GM19468 (cell line): ENCODE data around the gene SVOP.
"Not testable (repeated sequence)": the region's sequence is repeated elsewhere in the genome, so short reads cannot be mapped to it uniquely, and the experiment has no call there.

Experiments used
- ATAC-seq: cut with Tn5 transposase; IDR thresholded peaks from one replicate; pipeline ENCODE4 v1.9.1; 2021; ENCODE audit warnings: mild to moderate bottlenecking, moderate library complexity, moderate number of reproducible peaks; ENCODE audit not compliant: unreplicated experiment; ENCODE audit errors: extremely low read depth

SVOP gene

GRCh38 chr12:108899145-108899544, 121.7 kb downstream of the SVOP start:
- ATAC-seq, result no peak

GRCh38 chr12:108896817-108897216, 124.1 kb downstream of the SVOP start:
- ATAC-seq, result no peak

DNA sequence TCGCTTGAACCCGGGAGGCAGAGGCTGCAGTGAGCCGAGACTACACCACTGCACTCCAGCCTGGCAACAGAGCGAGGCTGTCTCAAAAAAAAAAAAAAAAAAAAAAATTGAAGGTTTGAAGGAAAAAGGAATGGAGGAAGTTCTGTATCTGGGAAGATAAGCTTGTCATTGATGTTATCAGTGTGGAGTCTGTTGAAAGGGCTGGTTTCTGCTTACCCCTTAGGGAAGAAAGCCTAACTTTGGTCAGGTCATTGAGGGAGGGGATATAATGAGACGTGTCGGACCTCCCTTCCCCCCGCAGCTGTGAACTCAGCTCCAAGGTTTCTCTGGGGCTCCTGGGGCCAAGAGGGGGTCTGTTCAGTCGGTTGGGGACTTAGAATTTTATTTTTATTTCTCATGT, 124.5 kb downstream of the SVOP start:
- ATAC-seq, result no peak

- ATAC-seq, result no peak
These were observed 125.6 kb downstream of the SVOP start for GRCh38 chr12:108895220-108895802.

- no peak for ATAC-seq
These were observed 130.7 kb downstream of the SVOP start for GRCh38 chr12:108890208-108890607.

DNA sequence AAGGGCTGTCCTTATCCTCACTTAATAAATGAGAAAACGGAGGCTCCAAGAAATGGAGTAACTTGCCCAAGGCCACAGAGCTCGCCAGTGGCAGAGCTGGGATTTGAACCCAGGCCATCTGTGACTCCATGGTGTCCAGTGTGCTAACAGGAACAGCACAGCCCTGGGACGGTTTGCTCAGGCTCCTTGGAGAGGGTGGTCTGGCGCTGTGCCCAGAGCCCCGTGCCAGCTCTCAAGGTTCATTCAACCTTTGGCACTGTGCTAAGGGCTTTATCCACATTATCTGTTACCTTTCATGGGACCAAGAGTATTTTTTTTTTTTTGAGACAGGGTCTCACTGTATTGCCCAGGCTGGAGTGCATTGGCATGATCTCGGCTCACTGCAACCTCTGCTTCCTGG, 132.8 kb downstream of the SVOP start:
- no peak for ATAC-seq

- ATAC-seq, result no peak
These were observed 133.8 kb downstream of the SVOP start for GRCh38 chr12:108886873-108887629.

DNA sequence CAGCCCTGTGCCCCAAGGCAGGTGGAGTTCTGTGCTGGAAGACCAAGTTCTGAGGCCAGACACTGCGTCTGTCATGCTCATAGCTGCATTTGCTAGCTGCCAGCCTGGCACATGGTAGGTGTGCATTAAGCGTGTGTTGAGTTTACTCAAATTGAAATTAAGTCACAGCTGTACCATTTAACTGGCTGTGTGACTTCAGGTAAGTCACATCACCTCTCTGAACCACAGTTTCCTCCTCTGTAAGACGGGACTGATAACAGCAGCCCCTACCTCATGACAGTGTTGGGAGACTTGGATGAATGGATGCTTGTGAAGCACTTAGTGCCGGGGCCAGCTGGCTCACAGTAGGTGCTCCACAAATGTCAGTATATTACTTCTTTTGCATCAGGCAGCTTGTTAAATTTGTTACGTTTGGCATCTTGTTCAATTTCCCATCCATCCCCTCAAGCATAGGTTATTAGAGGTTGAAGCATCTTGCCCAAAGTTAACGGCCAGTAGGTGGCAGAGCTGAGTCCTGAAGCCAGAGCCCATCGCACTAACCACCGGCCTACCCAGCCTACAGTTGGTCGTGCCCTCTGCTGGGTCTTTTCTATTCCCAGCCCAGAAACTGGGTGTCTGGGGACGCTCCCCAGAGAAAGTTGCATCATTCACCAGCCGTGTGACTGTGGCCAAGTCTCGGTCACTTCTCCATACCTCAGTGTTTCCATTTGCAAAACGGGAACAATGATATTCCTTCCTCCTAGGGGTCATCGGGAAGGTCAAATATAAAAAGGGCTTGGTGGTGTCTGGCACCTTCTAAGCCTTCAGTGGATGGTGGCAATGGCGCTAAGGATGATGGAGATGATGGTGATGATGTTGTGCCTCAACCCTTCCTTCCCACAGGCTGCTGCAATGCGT, 136.5 kb downstream of the SVOP start:
- no peak for ATAC-seq

DNA sequence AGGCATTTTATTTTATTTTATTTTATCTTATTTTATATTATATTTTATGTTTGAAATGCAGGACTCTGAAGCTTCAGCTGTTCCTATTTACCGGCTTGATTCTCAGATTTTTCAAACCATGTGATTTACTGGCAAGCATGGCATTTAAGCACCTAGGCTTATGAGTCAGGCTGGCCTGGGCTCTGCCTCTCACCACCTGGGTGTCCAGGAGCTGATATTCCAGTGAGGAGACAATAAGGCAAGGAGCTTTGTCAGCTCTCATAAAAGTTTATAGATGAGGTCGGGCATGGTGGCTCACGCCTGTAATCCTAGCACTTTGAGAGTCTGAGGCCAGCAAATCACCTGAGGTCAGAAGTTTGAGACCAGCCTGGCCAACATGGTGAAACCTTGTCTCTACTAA, 138.9 kb downstream of the SVOP start:
- ATAC-seq, result no peak

- no peak for ATAC-seq
These were observed 141.1 kb downstream of the SVOP start, which contains the start of gene DAO for GRCh38 chr12:108879615-108880254. DAO (plus strand) TSS chr12:108880092; CDS start chr12:108885007, 4,915 bp downstream.

GRCh38 chr12:108876550-108876949, 144.3 kb downstream of the SVOP start:
- ATAC-seq, result no peak

DNA sequence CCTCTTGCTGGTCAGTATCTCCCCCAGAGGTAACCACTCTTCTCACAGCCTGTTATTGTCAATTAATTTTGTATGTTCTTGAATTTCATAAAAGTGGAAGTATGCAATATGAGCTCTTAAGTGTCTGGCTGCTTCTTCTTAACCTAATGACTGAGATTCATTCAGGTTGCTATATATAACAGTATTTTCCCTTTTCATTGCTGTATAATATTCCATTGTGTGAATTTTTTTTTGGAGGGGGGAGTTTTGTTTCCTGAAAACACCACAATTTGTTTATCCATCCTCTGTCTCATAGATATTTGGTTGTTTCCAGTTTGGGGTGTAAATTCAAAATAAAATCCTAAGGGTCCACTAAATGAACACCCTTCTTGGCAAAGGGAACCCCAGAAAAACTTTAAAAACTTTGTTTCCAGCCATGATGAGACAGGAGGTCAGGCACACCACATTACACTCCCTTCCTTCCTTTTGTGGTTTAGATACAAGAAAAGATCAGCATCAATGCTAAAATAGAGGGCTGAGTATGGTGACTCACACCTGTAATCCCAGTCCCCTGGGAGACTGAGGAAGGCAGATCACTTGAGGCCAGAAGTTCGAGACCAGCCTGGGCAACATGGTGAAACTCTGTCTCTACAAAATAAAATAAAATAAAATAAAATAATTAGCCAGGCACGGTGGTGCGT, 145.0 kb downstream of the SVOP start:
- ATAC-seq, result no peak

DNA sequence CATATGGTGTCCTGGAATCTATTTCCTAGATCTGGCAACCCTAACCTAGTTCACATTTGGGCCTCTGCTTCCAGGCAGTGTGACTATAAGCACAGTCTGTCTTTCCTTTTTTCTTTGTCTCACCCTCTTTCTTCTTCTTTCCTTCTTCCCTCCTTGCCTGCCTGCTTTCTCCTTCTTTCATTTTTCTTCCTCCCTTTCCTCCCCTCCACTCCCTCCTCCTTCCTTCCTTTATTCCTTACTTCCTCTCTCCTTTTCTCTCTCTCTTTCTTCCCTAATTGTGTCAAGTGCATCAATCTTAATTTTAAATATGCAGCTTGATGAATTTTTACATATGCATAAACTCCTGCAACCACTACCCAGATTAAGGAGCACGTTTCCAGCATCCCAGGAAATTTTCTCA, 145.6 kb downstream of the SVOP start:
- ATAC-seq, result no peak

DNA sequence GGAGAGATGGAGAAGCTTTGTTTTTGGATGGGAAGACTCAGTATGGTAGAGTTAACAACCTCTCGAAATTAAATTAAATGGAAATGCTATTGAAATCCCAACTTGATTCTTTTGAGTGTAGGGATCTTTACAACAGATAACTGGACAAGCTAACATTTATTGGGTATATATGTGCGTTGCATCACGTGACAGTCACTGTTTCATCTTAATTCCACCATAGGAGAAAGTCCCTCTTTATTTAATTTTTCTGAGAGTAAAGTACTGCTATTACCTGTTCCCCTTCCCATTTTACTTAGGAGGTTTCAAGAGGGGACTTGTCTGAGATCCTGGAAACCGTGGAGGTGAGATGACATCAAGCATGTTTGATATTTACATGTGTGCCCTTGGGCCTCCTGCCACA, 152.1 kb downstream of the SVOP start:
- ATAC-seq, result no peak

DNA sequence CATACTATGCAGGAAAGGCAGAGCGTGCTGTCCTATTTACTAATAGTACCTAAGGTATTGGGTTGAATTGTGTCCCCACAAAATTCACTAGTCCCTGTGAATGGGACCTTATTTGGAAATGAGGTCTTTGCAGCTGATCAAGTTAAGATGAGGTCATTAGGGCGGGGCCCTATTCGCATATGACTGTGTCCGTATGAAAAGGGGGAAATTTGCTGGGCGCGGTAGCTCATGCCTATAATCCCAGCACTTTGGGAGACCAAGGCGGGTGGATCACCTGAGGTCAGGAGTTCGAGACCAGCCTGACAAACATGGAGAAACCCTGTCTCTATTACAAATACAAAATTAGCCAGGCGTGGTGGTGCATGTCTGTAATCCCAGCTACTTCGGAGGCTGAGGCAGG, 154.8 kb downstream of the SVOP start:
- not testable (repeated sequence) for ATAC-seq

- ATAC-seq, result no peak
These were observed 155.7 kb downstream of the SVOP start for GRCh38 chr12:108865169-108865568.

DNA sequence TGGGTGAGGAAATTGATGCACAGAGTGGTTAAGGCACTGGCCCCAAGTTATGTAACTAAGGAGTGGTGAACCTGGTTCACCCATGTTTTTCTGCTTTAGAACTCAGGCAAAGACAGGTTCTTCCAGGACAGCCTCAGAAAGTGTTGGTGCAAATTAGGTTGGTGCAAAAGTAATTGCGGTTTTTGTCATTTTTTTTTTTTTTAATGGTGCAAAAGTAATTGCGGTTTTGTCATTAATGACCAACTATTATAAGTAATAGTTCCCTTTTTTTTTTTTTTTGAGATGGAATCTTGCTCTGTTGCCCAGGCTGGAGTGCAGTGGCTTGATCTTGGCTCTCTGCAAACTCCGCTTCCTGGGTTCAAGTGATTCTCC, 158.3 kb downstream of the SVOP start:
- no peak for ATAC-seq

- ATAC-seq, result no peak
These were observed 158.8 kb downstream of the SVOP start for GRCh38 chr12:108861878-108862587.

- no peak for ATAC-seq
These were observed 160.4 kb downstream of the SVOP start for GRCh38 chr12:108860443-108860842.
